ENCODE data around the gene DHX38.
"Not testable (repeated sequence)": the region's sequence is repeated elsewhere in the genome, so short reads cannot be mapped to it uniquely, and the experiment has no call there.

DHX38 gene

DNA sequence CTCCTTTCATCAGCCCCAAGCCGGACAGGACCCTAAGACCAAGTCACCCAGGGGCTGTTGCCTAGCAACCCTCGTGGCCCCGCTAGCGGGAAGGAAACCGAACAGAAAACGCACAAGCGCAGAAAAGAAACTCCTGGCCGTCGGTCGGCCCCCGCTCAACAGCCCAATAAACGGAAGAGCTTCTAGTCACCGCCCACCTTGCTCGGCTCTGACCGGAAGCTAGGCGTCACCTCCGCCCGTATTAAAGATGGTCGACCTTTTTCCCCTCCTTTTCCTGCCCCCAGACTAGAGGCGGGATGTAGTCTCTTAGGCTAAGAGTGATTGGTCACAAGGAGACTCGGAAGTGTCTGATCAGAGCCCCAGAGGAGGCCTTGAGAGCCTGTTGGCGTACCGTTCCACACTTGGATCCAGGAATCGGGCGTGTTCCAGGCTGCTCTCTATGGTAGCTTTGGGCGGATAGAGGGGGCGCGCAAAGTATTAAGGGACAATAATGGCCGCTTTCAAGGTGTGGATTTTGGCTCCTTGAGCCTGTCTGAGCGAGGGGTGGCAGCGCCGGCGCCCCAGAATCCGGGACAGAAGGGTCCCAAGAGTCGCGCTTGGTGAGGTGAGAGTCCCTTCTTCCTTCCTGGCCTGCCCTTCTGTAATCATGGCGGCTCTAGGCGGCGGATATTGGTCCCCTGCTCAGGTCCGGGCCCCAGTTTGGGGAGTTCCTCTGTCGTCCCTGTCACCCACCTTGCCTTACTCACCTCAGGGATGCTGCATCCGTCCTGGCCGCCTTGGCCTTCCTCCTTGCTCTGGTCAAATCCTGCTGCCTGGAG, at the start of gene DHX38, which contains the start of gene TXNL4B:
Gene DHX38, plus strand, starts transcription at position 400 of the 818 bp plus-strand sequence. CDS start 2,311 bp downstream, outside the sequence.
Gene TXNL4B, minus strand, starts transcription at position 173 of the 818 bp plus-strand sequence. CDS start 2,871 bp downstream, outside the sequence.
- peak; percentile 96 to 100 for DNase-seq

GRCh38 chr16:72044296-72044695, 49.4 kb upstream of the DHX38 start:
- DNase-seq = no peak

- no peak for DNase-seq
Observed at GRCh38 chr16:72044825-72045359, 48.8 kb upstream of the DHX38 start.

DNA sequence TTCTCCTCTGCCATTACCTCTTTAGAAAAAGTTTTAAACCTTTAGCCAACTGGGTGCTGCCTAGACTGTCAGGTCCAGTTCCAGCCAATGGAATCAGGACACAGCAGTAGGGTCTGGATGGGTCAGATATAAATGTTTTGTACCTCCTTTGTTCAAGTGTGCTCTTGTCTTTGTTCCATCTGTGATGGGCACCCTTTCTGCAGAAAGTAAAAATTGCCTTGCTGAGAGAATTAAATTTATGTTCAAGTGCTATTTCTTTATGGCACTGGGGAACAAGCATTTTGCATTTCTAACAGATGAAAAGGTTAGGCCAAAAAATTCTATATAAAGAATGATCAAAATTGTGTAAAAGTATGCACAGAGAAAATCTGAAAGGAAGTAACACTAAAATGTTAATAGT, 44.5 kb upstream of the DHX38 start:
- DNase-seq = no peak

- DNase-seq = no peak
Observed at GRCh38 chr16:72050769-72051464, 42.7 kb upstream of the DHX38 start.

- no peak for DNase-seq
Observed at GRCh38 chr16:72051818-72052217, 41.8 kb upstream of the DHX38 start.

GRCh38 chr16:72054254-72054847, 39.3 kb upstream of the DHX38 start, which contains the start of gene HP:
TSS of gene HP (plus strand) at chr16:72054505. CDS start at chr16:72054653, 148 bp downstream.
- DNase-seq = not testable (repeated sequence)

- DNase-seq = no peak
Observed at GRCh38 chr16:72055911-72056310, 37.7 kb upstream of the DHX38 start.

- DNase-seq = not testable (repeated sequence)
Observed at GRCh38 chr16:72057313-72057712, 36.3 kb upstream of the DHX38 start.

GRCh38 chr16:72059060-72059459, 34.6 kb upstream of the DHX38 start:
- not testable (repeated sequence) for DNase-seq

DNA sequence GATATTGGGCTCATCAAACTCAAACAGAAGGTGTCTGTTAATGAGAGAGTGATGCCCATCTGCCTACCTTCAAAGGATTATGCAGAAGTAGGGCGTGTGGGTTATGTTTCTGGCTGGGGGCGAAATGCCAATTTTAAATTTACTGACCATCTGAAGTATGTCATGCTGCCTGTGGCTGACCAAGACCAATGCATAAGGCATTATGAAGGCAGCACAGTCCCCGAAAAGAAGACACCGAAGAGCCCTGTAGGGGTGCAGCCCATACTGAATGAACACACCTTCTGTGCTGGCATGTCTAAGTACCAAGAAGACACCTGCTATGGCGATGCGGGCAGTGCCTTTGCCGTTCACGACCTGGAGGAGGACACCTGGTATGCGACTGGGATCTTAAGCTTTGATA, 33.2 kb upstream of the DHX38 start:
- no peak for DNase-seq

- DNase-seq = no peak
Observed at GRCh38 chr16:72061564-72061963, 32.1 kb upstream of the DHX38 start.

DNA sequence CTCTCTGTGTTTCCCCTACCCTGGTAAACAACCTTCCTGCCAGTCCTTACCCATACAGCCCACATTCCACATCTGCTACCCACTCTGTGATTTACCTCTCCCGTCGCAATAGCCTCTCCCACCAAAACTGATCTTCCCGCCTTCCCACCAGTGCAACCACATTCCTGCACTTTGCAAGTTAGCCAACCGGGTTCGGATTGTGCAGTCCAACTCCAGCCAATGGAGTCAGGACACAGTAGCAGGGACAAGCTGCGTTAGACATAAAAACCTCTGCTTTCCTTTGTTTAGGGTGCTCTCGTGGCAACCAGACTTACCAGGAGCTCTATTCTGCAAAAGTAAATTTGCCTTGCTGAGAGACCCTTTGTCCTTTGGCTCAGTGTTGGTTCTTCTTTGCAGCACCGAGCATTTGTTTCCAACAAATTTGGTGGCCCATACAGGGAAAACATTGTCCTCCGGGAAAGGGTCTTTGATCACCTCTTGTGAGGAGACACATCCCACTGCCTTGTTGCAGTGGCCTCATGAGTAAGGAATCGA, 29.2 kb upstream of the DHX38 start:
- DNase-seq = no peak

- peak in 1 of 2 donors; percentile 57 for DNase-seq
Observed at GRCh38 chr16:72066747-72067146, 26.9 kb upstream of the DHX38 start.

DNA sequence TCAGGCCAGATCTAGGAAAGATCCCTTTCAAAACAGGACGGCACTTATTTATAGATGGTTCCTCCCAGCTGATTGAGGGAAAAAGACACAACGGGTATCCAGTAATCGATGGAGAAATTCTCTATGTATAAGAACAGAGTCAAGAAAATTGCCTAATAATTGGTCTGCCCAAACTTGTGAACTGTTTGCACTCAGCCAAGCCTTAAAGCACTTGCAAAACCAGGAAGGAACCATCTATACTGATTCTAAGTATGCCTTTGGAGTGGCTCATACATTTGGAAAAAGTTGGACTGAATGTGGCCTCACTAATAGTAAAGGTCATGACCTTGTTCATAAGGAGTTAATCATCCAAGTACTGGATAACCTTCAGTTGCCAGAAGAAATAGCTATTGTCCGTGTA, 24.7 kb upstream of the DHX38 start:
- no peak for DNase-seq

- DNase-seq = peak in 1 of 2 donors; percentile 5
Observed at GRCh38 chr16:72072514-72073342, 20.9 kb upstream of the DHX38 start.

- DNase-seq = peak; percentile 12 to 61
Observed at GRCh38 chr16:72073560-72074230, 20.0 kb upstream of the DHX38 start.

DNA sequence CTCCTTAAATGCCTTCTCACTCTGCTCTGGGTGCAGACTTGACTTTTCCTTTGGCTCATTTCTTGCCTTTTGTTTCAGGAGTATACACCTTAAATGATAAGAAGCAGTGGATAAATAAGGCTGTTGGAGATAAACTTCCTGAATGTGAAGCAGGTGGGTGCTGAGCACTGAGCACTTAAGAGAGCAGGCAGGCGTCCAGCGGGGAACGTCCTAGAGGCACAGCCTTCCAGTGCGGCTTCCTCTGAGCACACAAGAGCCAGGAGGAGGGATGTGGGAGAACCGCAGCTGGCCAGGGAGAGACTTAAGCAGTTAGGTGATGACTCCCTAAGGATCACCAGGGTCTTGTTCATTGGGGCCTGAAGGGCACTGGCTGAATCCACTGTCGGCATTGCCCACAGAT, 18.6 kb upstream of the DHX38 start:
- not testable (repeated sequence) for DNase-seq

DNA sequence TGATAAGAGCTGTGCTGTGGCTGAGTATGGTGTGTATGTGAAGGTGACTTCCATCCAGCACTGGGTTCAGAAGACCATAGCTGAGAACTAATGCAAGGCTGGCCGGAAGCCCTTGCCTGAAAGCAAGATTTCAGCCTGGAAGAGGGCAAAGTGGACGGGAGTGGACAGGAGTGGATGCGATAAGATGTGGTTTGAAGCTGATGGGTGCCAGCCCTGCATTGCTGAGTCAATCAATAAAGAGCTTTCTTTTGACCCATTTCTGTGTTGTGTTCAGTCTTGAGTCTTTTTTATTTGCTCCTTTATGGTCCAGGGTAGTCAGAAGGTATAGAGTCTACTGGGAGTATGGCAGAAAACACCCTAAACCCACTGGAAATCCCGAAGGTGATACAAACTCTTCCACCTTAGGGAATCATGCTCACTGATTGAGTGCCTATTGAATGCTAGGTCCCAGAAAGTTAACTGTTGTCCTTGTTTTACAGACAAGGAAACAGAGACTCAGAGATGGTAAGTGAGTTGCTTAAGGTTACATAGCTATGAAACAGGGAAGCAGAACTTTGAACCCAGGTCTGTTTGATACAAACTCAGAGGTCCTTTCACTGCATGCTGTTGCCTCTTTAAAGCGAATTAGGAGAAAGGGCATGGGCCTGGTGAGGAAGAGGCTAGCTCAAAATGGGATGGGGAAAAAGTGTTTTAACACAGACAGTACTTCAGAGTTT, 16.5 kb upstream of the DHX38 start:
- DNase-seq = not testable (repeated sequence)

- DNase-seq = no peak
Observed at GRCh38 chr16:72083778-72084404, 9.8 kb upstream of the DHX38 start.

Measured in hippocampal formation (tissue), 2 donors.